ENCODE measurements around the gene CRK. TPM values are rescaled to one million over a fixed set of nuclear protein-coding genes. Genes with fewer than 3 reads are reported as not detected.

The CRK gene
- total and polyA plus RNA-seq, 10 of the 15 experiments (the other 5 are each of a cell fraction or from before 2014, with no cell fraction given), result 11.1 to 23.8 (median 20.5) TPM

GRCh38 chr17:1503699-1504098 lies 47.7 kb upstream of the CRK start:
- SMC1A ChIA-PET (ENCODE audit: uncharacterized antibody, unreplicated experiment), result no interaction called here
- H3K79me2 ChIP-seq (ENCODE audit: control insufficient read depth, insufficient read depth, low read length), result no peaks in the 10 kb centered on the region
- H3K4me3 ChIP-seq, result no peak overlapping the region
- RAD21 ChIA-PET (ENCODE audit: unreplicated experiment), result interaction anchor here (1.7 kb wide), 1 partner anchor 138 kb away, joined by 6 read pairs; no protein-coding TSS in a partner anchor
- no peak overlapping the region for H2AFZ ChIP-seq (ENCODE audit: control insufficient read depth, low read depth, low read length)
- ATAC-seq (no peak), FAIRE-seq (no peak), DNase-seq (ENCODE audit: low read depth, low spot score) (no peak)
- H3K4me2 ChIP-seq (ENCODE audit: control insufficient read depth, insufficient read depth), result no peak overlapping the region
- intact Hi-C loops (cut with micrococcal nuclease; ENCODE audit: unreplicated experiment) (no loop called here), in situ Hi-C loops (cut with MboI) (no loop called here)
- H4K20me1 ChIP-seq (ENCODE audit: control insufficient read depth, insufficient read depth), result no peaks in the 10 kb centered on the region
- TF ChIP-seq E2F8 (IDR thresholded peaks at IDR 0.05; ENCODE audit: low read depth, partially characterized antibody) (no peak), NR2F1 (conservative IDR thresholded peaks at IDR 0.05) (no peak), MYC (IDR thresholded peaks at IDR 0.05; ENCODE audit: insufficient read depth, insufficient read length, insufficient replicate concordance, low read length, severe bottlenecking) (no peak), STAT1 (conservative IDR thresholded peaks at IDR 0.05) (no peak), USF1 (IDR thresholded peaks at IDR 0.05; ENCODE audit: borderline replicate concordance, extremely low read length, insufficient read depth, low read depth, low read length) (no peak), CEBPB (IDR thresholded peaks at IDR 0.05; ENCODE audit: borderline replicate concordance in 1 of 2, low read depth in 2 of 2, low read length in 2 of 2) (no peak), GATAD2B (conservative IDR thresholded peaks at IDR 0.05; ENCODE audit: low read depth) (no peak), HDAC2 (IDR thresholded peaks at IDR 0.05) (no peak), ZNF687 (IDR thresholded peaks at IDR 0.05) (no peak)
- no peak overlapping the region for H3K27ac ChIP-seq (ENCODE audit: control insufficient read depth, insufficient read depth)
- BruUV-seq (replicated peaks), result no TSS peak
- H3K36me3 ChIP-seq (ENCODE audit: control insufficient read depth in 2 of 2, insufficient read depth in 2 of 2, low read length in 1 of 2), result no peaks in the 10 kb centered on the region; a peak in 1 of 4 replicates
- 83% methylated on average over 10 of the region's 10 CpGs for WGBS (ENCODE audit: insufficient coverage, insufficient replicate concordance, low lambda C conversion rate, missing lambda C conversion rate)
- POLR2A ChIA-PET, result no interaction called here
- CTCF ChIA-PET, result no interaction called here
- no peak overlapping the region for H3K9ac ChIP-seq (ENCODE audit: control insufficient read depth, insufficient read depth, low read length)
- no peaks in the 10 kb centered on the region for H3K27me3 ChIP-seq (replicated peaks in 1 of 2; ENCODE audit: control insufficient read depth in 2 of 2, insufficient read depth in 2 of 2, low read length in 1 of 2)
- H3K4me1 ChIP-seq (ENCODE audit: control insufficient read depth, insufficient read depth, low read length), result no peaks in the 10 kb centered on the region
- no peaks in the 10 kb centered on the region for H3K9me3 ChIP-seq (replicated peaks; ENCODE audit: control insufficient read depth, insufficient read depth, low read length)
